Spleen (tissue), 11 donors: ENCODE measurements around the gene BCAS2. TPM values are rescaled to one million over a fixed set of nuclear protein-coding genes. Genes with fewer than 3 reads are reported as not detected.

ENCODE experiments used
- DNase-seq: peaks from one replicate; pipeline ENCODE4 v3.0.0-alpha.2; 2020
- H3K27ac ChIP-seq, 8 donors: fragments of 200-600 bp; sonication (generic) in 7 of 8; 1 replicate in 4 of 8; 2 replicates in 4 of 8; pipeline versions ENCODE4 v1.5.0 to v1.8.0; 2016 to 2021; ENCODE audit warnings: inconsistent platforms in 4 of 8, mild to moderate bottlenecking in 4 of 8, moderate library complexity in 1 of 8
- H3K27me3 ChIP-seq, 7 donors: fragments of 200-600 bp; sonication (generic) in 6 of 7; replicated peaks in 1 of 7; 1 replicate in 4 of 7; 2 replicates in 3 of 7; pipeline versions ENCODE4 v1.5.0 to v1.8.0; 2016 to 2021; ENCODE audit warnings: inconsistent platforms in 3 of 7, mild to moderate bottlenecking in 1 of 7
- H3K36me3 ChIP-seq, 6 donors: fragments of 200-600 bp; sonication (generic) in 5 of 6; 1 replicate in 4 of 6; 2 replicates in 2 of 6; pipeline versions ENCODE4 v1.5.0 to v1.8.0; 2016 to 2021; ENCODE audit warnings: inconsistent platforms in 2 of 6
- H3K4me1 ChIP-seq, 6 donors: fragments of 200-600 bp; sonication (generic) in 5 of 6; 1 replicate in 3 of 6; 2 replicates in 3 of 6; pipeline versions ENCODE4 v1.5.0 to v1.8.0; 2016 to 2021; ENCODE audit warnings: inconsistent platforms in 3 of 6
- H3K4me3 ChIP-seq, 8 donors: fragments of 200-600 bp; sonication (generic) in 7 of 8; 1 replicate in 4 of 8; 2 replicates in 4 of 8; pipeline versions ENCODE4 v1.5.0 to v1.8.0; 2016 to 2021; ENCODE audit warnings: inconsistent platforms in 4 of 8, mild to moderate bottlenecking in 4 of 8, moderate library complexity in 2 of 8
- H3K9me3 ChIP-seq, 8 donors: fragments of 200-600 bp; sonication (generic) in 7 of 8; 1 replicate in 4 of 8; 2 replicates in 4 of 8; pipeline versions ENCODE4 v1.5.0 to v1.8.0; 2016 to 2021; ENCODE audit warnings: inconsistent platforms in 4 of 8
- POLR2A ChIP-seq, 3 donors: fragments of 450-650 bp; IDR thresholded peaks; one replicate each; pipeline ENCODE4 v1.5.1; 2017; ENCODE audit warnings: antibody characterized with exemption in 3 of 3, mild to moderate bottlenecking in 1 of 3
- POLR2AphosphoS5 ChIP-seq, 3 donors: sonication (generic); formaldehyde crosslinking; IDR thresholded peaks; one replicate each; pipeline ENCODE4 v1.5.1; 2017; ENCODE audit warnings: antibody characterized with exemption in 3 of 3
- WGBS, 5 donors: extraction: QIAGEN DNeasy Blood & Tissue Kit in 3 of 5; methylation state at CpG; one replicate each; pipeline versions ENCODE4 v1.1.5 to v1.1.7; 2013 to 2018; 5-methylcytosine and 5-hydroxymethylcytosine counted together
- intact Hi-C: fragments of 100-400 bp; cut with DNase I; formaldehyde crosslinking; loops from one replicate; pipeline ENCODE4 v1.15.0; 2023; ENCODE audit warnings: low total_unique reads
- polyA plus RNA-seq, 3 donors: library from polyadenylated mRNA; stranded (reverse); fragments of 200-250 nt; gene quantifications; one replicate each; pipeline ENCODE4 v1.2.1, GENCODE V29; 2013
- total RNA-seq, 7 donors: library from RNA; depleted of rRNA in 3 of 7; stranded (reverse); fragments of >200 nt in 3 of 7; fragmentation: NEBNext Ultra II Directional in 4 of 7; extraction: Animal tissue kit (Norgen Biotek cat#: 25700) in 4 of 7; gene quantifications; one replicate each; pipeline versions ENCODE4 v1.1.0 to v1.2.1, GENCODE V29; 2016 to 2021
- TF ChIP-seq, protein P1 (sequence below), 11 experiments: fragments of 200-600 bp in 7 of 11; fragments of 450-650 bp in 4 of 11; sonication (generic) in 4 of 11; IDR thresholded peaks in 8 of 11; conservative IDR thresholded peaks in 3 of 11; 1 replicate in 7 of 11; 2 replicates in 4 of 11; pipeline versions ENCODE4 v1.4.0 to v1.8.0; 2016 to 2021; ENCODE audit warnings: antibody characterized with exemption in 11 of 11, inconsistent platforms in 4 of 11, mild to moderate bottlenecking in 1 of 11
- donor health status: healthy with polysubstance abuse.
- donor health status: DM: no; HTN: no; CAD: no; lungs with moderate emphysema.
- donor health status: DM: no; HTN: no; CAD: no.
- donor health status: Bipolar disorder and iron deficiency.
- donor health status: healthy.
- donor health status: DM: no; HTN: no; CAD: no.
- donor health status: DM: yes; HTN: yes; CAD: no.

Gene BCAS2
- total and polyA plus RNA-seq, 10 donors = 20.3 to 37.1 (median 28.4) TPM

DNA sequence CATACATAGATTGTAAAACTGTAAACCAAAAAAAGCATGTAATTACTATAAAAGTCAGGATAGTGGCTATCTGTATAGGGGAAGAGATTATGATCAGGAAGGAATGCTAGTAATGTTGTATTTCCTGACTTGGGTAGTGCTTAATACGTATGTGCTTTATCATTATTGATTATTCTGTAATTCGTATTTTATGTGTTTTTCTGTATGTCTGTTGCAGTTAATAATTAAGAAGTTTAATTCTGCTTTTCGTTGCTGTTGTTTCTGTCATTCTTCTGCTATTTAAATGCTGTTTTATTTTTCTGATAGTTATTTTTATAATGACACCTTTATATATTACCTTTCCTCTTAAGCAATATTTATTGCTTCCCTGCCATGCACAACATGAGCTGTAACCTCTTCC lies 41.1 kb downstream of the BCAS2 start:
- H3K4me3 ChIP-seq = no peak overlapping the region
- no peaks in the 10 kb centered on the region for H3K4me1 ChIP-seq
- intact Hi-C loops = no loop called here
- 39 to 47% (median 45%) methylated on average over 3 of the region's 3 CpGs for WGBS, 5 donors
- no peaks in the 10 kb centered on the region for H3K27me3 ChIP-seq
- TF ChIP-seq, protein P1, sequence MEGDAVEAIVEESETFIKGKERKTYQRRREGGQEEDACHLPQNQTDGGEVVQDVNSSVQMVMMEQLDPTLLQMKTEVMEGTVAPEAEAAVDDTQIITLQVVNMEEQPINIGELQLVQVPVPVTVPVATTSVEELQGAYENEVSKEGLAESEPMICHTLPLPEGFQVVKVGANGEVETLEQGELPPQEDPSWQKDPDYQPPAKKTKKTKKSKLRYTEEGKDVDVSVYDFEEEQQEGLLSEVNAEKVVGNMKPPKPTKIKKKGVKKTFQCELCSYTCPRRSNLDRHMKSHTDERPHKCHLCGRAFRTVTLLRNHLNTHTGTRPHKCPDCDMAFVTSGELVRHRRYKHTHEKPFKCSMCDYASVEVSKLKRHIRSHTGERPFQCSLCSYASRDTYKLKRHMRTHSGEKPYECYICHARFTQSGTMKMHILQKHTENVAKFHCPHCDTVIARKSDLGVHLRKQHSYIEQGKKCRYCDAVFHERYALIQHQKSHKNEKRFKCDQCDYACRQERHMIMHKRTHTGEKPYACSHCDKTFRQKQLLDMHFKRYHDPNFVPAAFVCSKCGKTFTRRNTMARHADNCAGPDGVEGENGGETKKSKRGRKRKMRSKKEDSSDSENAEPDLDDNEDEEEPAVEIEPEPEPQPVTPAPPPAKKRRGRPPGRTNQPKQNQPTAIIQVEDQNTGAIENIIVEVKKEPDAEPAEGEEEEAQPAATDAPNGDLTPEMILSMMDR (IDR thresholded peaks at IDR 0.05 in 8 of 11, conservative IDR thresholded peaks at IDR 0.05 in 3 of 11) = no peak
- TF ChIP-seq POLR2AphosphoS5 (IDR thresholded peaks at IDR 0.05) = no peak
- no peak for TF ChIP-seq POLR2A (IDR thresholded peaks at IDR 0.05)
- H3K27ac ChIP-seq = no peak overlapping the region
- H3K36me3 ChIP-seq = no peaks in the 10 kb centered on the region
- no peaks in the 10 kb centered on the region for H3K9me3 ChIP-seq
- DNase-seq = no peak

DNA sequence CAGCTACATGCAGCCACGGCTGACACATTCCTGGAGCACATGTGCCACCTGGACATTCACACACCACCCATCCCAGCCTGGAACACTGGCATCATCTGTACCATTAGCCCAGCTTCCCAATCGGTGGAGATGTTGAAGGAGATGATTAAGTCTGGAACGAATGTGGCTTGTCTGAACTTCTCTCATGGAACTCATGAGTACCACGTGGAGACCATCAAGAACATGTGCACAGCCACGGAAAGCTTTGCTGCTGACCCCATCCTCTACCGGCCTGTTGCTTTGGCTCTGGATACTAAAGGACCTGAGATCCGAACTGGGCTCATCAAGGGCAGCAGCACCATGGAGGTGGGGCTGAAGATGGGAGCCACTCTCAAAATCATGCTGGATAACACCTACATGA lies 45.4 kb downstream of the BCAS2 start:
- H3K27ac ChIP-seq = no peak overlapping the region
- H3K4me1 ChIP-seq = no peaks in the 10 kb centered on the region
- H3K4me3 ChIP-seq = no peak overlapping the region
- TF ChIP-seq POLR2AphosphoS5 (IDR thresholded peaks at IDR 0.05) = no peak
- TF ChIP-seq, protein P1 (IDR thresholded peaks at IDR 0.05 in 8 of 11, conservative IDR thresholded peaks at IDR 0.05 in 3 of 11) = no peak
- TF ChIP-seq POLR2A (IDR thresholded peaks at IDR 0.05) = no peak
- intact Hi-C loops = no loop called here
- WGBS, 5 donors = 88 to 92% (median 90%) methylated on average over 5 to 7 of the region's 7 CpGs
- no peaks in the 10 kb centered on the region for H3K9me3 ChIP-seq
- no peaks in the 10 kb centered on the region for H3K36me3 ChIP-seq
- no peak for DNase-seq
- H3K27me3 ChIP-seq = no peaks in the 10 kb centered on the region

DNA sequence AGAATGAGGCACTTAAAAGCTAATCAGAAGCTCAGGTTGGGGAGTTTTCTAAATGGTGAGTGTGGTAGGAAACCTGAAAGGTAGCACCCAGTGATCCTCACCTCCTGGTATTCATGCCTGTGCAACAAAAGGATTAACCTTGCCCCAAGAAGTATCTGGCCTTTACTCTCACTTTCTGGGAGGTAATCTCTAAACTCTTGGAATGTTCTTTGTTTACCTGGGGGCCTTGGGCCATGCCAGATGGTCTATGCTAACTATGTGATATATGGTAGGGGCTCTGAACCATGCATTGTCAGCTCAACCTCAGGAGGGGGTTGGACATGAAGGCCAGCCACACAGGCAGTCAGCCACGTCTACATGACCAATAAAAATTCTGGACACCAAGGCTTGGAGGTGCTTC lies 46.0 kb downstream of the BCAS2 start:
- intact Hi-C loops = no loop called here
- H3K4me1 ChIP-seq = no peaks in the 10 kb centered on the region
- TF ChIP-seq, protein P1 (IDR thresholded peaks at IDR 0.05 in 8 of 11, conservative IDR thresholded peaks at IDR 0.05 in 3 of 11) = no peak
- TF ChIP-seq POLR2A (IDR thresholded peaks at IDR 0.05) (no peak), POLR2AphosphoS5 (IDR thresholded peaks at IDR 0.05) (no peak)
- no peak for DNase-seq
- H3K27me3 ChIP-seq = no peaks in the 10 kb centered on the region
- H3K27ac ChIP-seq = no peak overlapping the region
- H3K4me3 ChIP-seq = no peak overlapping the region
- H3K9me3 ChIP-seq = no peaks in the 10 kb centered on the region
- 54 to 73% (median 67%) methylated on average over 1 of the region's 1 CpG for WGBS, 5 donors
- H3K36me3 ChIP-seq = no peaks in the 10 kb centered on the region

DNA sequence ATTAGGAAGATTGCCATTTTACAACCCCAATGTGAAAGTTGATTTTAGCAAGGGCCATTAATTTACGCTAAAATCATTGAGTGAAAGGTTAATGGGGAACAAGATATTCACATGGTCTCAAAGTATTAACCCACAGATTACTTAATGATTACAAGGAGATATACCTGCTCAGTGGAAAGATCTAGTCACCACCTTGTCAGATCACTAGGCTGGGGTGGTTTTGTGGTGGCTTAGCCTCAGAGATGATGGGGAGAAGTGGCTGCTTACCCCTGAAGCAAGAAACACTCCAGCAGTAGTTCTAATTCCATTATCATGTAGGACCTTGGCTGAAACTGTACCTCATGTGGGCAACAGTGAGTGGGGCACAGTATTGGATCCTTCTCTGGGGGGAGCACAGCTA lies 50.3 kb downstream of the BCAS2 start:
- intact Hi-C loops = no loop called here
- Histone ChIP-seq H3K4me3 (no peak overlapping the region), H3K36me3 (no peaks in the 10 kb centered on the region), H3K9me3 (no peaks in the 10 kb centered on the region), H3K27ac (no peak overlapping the region), H3K4me1 (no peaks in the 10 kb centered on the region), H3K27me3 (no peaks in the 10 kb centered on the region)
- no peak for DNase-seq
- WGBS, 5 donors = 0 to 100% (median 43%) methylated on average over 1 of the region's 1 CpG
- no peak for TF ChIP-seq POLR2A (IDR thresholded peaks at IDR 0.05)
- no peak for TF ChIP-seq POLR2AphosphoS5 (IDR thresholded peaks at IDR 0.05)
- TF ChIP-seq, protein P1 (IDR thresholded peaks at IDR 0.05 in 8 of 11, conservative IDR thresholded peaks at IDR 0.05 in 3 of 11) = no peak
